CD4-positive, alpha-beta T cell treated with Interleukin-15 for 4 hours (primary cell): Measurements from ENCODE around the gene KIF24.
"Not testable (repeated sequence)": the region's sequence is repeated elsewhere in the genome, so short reads cannot be mapped to it uniquely, and the experiment has no call there.

Experiments
- DNase-seq: peaks from one replicate; pipeline ENCODE4 v3.0.0-alpha.2; 2020; ENCODE audit warnings: low spot score

KIF24 gene

GRCh38 chr9:34328500-34328986, 525 bp downstream of the KIF24 start:
- DNase-seq, result no peak

GRCh38 chr9:34326690-34327089, 2.4 kb downstream of the KIF24 start:
- no peak for DNase-seq

DNA sequence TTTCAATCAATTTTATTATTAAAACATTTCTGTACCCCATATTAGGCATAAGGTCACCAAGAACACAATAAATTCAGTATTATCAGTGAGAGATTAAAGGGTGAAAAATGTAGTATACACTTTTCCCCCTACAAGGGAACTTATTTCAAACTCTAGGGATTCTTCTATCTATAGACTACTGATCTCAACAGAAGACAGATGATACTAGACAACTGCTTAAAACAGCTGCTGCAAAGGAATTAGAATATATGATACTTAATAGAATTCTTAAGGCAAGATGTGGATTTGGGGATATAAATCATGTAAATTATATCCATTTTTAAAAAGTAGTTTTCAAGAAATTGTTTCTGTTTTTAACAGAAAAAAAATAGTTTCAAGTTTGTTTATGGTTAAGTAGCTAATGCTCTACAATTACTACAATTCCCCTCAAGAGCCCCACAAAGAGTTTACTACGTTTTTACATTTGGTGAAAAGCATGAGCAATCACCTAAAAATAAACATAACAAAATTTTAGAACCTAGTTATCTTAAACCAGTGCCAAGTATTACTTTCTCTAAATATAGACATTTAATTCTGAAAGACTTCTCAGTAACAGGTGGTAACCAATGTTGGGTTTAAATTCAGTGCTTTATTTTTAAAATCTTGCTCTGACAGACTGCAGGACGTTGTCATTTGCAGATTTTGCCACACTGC, 6.0 kb downstream of the KIF24 start:
- DNase-seq, result no peak

DNA sequence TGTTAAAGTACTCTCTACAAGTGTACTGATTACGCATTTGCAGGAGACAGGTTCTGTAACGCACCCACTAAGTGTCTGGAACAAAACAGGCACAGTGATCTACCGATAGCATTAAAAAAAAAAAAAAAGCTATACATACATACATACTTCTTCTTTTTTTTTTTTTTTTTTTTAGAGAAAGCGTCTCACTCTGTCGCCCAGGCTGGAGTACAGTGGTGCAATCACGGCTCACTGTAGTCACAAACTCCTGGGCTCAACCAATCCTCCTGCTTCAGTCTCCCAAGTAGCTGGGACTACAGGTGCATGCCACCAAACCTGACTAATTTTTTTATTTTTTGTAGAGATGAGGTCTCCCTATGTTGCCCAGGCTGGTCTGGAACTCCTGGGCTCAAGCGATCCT, 7.6 kb downstream of the KIF24 start:
- no peak for DNase-seq

GRCh38 chr9:34318163-34318790, 10.8 kb downstream of the KIF24 start:
- no peak for DNase-seq

DNA sequence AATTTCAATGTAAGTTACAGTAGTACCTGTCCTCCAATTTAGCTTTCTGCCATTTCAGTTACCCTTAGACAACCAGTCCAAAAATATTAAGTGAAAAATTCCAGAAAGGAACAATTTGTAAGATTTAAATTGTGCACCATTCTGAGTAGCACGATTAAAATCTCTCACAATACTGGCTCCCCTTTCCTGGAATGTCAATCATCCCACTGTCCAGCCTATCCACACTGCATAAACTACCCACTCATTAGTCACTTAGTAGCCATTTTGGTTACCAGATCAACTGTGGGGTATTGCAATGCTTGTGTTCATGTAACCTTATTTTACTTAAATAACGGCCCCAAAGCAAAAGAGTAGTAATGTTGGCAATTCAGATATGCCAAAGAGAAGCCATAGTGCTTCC, 11.6 kb downstream of the KIF24 start:
- DNase-seq, result no peak

- no peak for DNase-seq
Observed at GRCh38 chr9:34311499-34312185, 17.4 kb downstream of the KIF24 start.

DNA sequence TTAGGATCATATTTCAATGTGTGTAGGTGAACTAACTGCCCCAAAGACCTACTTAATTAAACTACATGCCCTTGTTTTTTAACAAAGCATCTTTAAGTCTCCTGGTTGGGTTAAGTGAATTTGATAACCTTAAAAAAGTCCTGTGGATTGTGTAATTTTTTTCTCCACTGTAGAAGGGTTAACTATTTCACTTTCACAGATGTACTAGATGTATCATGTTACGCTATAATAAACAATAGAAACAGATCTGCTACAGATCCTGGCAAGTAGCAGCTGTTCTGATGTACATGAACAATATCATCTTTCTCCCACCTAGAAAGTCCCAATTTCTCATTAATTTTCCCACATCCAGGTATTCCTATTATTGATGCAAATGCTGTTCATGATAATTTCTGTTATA, 18.9 kb downstream of the KIF24 start:
- no peak for DNase-seq

DNA sequence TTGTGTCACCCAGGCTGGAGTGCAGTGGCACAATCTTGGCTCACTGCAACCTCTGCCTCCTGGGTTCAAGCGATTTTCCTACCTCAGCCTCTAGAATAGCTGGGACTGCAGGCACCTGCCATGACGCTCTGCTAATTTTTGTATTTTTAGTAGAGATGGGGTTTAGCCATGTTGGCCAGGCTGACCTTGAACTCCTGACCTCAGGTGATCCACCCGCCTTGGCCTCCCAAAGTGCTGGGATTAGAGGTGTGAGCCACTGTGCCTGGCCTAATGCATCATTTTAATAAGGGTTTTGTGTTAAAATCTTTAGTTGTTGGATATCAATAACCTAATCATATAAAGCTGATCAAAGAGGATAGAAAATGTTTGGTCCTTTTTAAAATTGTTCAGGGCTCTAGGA, 20.8 kb downstream of the KIF24 start:
- not testable (repeated sequence) for DNase-seq

DNA sequence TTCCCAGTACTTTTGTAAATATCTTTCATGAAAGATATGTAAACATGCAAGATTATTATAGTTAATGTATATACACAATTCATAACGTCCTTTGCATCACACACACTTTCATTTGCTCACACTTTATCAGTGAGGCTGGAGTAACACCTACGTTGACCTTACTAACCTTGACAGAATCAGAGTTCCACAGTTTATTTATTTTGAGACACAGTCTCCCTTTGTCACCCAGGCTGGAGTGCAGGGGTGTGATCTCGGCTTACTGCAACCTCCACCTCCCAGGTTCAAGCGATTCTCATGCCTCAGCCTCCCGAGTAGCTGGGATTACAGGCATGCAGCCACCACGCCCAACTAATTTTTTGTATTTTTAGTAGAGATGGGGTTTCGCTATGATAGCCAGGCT, 28.0 kb downstream of the KIF24 start:
- not testable (repeated sequence) for DNase-seq

- no peak for DNase-seq
Observed at GRCh38 chr9:34292552-34292951, 36.5 kb downstream of the KIF24 start.

GRCh38 chr9:34291423-34291822, 37.6 kb downstream of the KIF24 start:
- DNase-seq, result no peak

DNA sequence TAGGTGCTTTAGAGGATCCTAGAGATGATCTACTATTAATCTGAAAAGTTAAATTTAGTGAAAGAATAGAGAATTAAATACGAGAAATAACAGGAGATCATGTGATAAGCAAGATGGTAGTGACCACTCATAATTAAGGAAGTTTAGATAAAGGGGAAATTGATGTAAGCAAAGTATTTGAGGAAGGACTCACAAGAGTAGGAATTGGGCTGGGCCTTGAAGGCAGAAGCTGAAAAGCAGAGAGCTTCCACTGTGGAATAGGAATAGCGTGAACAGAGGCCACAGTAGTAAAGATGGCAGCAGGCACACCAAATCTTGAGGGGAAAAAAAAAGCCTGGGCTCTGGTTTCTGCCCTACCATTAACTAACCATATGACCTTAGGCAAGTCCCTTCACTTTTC, 38.0 kb downstream of the KIF24 start:
- no peak for DNase-seq

- DNase-seq, result no peak
Observed at GRCh38 chr9:34289159-34289558, 39.9 kb downstream of the KIF24 start.

GRCh38 chr9:34282096-34282495, 47.0 kb downstream of the KIF24 start:
- DNase-seq, result no peak

- no peak for DNase-seq
Observed at GRCh38 chr9:34279411-34279810, 49.7 kb downstream of the KIF24 start.
